SIG-M5 (cell line): Measurements from ENCODE around the gene APOL1.
"Not testable (repeated sequence)": the region's sequence is repeated elsewhere in the genome, so short reads cannot be mapped to it uniquely, and the experiment has no call there.

ENCODE experiments used
- DNase-seq: peaks from one replicate; lab custom pipeline; 2025; lab: John Stamatoyannopoulos, UW

The APOL1 gene

DNA sequence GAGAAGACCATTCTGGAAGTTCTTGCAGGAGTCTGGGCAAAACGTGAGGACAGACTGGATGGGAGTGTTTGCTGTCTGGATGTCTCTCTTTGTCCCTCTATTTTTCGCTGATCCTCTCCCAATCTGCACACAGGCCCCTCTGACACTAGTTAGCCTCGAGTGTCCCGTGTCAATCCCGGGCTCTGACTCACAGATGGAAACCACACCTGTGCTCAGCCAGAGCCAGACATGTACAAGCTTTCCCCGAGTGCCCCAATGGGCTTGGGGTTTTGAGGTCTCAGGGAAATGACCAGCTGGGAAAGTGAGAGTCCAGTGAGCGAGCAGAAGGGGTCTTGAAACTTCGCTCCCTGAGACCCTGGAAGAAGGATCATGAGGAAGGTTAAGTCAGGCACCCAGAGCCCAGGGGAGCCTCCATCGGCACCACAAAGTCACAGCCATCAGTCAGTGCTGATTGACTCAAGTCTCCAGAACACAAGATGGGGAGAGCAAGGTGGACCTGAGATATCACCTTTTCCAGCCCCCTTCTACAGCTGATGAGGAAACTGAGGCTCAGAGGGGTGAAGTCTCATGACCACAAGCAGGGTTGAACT lies 27.5 kb upstream of the APOL1 start:
- no peak for DNase-seq

DNA sequence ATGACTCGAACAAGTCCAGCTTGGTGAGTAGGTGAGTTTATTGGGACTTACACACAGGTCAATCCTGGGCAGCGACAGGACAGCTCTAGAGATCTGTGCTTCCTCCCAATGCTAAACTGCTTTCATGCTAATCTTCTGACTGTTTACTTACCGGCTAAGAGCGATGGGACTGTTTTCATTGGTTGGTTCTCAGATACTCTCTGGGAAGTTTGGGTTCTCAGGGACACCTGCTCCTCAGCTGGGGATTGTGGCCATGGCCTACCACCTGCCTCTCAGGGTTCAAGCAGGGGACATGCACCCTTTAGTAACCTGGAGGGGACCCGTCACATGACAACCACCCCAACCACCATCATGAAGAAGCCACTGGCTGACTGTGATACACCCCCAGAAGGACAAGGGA lies 26.7 kb upstream of the APOL1 start:
- DNase-seq = no peak

DNA sequence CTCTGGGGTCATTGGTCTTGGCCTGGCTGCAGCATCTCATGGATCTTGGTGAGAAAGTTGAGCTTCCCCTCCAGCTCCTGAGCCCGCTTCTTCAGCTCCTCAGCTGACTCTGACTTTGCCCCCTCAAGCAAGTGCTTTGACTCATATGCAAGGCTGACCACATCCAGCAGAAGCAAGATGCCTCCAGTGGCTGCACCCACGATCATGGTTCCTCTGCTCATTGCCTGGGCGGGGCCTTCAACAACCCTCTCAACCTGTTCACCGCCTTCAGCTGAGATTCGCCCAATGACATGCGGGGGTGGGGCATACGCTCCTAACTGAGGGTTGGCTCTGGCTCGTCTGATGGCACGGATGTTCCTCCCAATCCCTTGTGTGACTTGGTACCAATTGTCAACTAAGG lies 25.5 kb upstream of the APOL1 start:
- no peak for DNase-seq

DNA sequence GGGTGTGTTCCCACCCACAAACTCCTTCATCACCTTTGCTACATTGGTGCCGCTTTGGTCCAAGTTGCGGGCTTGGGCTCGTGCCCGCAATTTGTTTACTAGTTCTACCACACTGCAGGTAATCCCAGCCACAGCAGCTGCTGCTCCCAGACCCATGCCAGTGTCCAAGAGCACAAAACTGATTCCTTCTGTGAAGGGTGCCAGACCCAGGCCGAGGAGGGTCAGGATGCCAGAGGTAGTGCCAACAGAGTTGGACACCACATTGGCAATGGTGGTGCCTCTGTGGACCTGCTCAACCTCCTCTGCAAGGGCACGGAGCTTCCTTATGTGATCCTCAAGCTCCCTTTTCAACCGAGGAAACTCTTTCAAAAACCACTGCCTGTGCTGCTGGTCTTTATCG lies 25.1 kb upstream of the APOL1 start:
- no peak for DNase-seq

DNA sequence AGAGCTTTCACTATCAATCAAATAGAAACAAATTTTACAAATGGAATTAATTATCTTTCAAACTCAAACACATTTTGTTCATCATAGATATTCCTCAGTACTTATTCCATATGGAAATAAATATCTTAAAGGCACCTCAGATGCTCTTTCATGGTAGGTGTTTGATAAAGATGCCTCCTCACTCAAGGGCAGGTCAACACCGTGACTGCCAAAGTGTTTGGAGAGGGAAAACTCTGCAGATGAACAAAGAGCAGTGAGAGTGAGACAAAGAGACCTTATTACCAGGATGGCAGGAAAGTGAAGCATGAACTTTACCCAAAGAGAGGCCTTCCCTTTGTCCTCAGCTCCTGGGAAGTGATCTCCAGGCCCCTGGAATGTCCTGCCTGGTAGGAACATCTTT lies 24.6 kb upstream of the APOL1 start:
- not testable (repeated sequence) for DNase-seq

DNA sequence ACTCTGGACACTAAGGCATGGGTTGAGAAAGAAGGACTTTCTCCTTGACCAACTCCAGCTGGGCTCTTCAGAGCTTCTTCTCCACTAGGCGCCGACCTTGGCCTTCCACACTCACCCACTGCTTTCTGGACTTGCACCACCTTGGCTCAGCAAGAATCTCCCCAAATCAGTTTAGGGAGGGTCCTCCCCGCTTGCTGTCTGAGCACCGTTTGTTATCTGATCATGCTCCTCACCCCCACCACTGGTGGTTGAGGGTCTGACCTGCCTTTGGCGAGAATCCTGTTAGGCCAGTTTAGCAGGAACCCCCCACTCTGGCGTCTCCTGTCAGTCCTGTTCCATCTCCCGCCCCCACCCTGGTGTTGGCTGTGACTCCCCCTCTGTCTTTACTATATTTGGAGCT lies 24.0 kb upstream of the APOL1 start:
- no peak for DNase-seq

DNA sequence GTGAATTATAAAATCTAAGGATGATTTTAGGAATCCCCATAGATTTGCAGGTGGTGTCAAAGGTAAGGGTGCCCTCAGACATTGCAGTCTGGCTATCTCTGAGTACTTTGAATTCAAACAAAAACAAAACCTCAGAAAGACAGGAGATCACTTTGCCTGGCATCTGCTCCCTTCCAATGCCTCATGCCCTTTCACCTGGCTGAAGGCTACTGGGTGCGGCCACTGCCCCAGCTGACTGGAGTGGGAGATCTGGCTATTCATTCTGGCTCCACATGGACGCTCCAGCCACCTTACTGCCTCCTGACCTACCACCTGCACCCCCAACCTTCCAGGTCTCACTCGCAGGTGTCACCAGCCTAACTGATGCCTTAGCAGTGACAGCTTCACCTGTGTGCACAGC lies 23.3 kb upstream of the APOL1 start:
- DNase-seq = not testable (repeated sequence)

DNA sequence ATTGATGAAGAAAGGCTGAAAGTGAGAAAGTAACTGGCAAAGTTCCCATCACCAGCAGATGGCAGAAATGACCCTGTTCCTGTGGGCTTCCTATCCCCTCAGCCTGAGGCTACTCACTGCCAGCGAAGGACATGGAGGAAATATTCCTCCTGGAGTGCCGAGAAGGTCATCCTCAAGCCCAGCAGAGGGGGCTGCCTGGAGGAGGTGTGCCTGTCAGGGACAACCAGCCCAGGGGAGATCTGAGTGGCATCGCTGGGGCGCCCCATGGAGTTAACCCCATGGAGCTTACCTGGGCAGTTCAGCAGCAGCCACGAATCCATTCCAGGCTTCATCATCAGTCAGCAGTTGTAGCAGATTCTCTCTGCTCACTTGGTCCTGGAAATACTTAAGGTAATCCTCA lies 21.9 kb upstream of the APOL1 start:
- not testable (repeated sequence) for DNase-seq

DNA sequence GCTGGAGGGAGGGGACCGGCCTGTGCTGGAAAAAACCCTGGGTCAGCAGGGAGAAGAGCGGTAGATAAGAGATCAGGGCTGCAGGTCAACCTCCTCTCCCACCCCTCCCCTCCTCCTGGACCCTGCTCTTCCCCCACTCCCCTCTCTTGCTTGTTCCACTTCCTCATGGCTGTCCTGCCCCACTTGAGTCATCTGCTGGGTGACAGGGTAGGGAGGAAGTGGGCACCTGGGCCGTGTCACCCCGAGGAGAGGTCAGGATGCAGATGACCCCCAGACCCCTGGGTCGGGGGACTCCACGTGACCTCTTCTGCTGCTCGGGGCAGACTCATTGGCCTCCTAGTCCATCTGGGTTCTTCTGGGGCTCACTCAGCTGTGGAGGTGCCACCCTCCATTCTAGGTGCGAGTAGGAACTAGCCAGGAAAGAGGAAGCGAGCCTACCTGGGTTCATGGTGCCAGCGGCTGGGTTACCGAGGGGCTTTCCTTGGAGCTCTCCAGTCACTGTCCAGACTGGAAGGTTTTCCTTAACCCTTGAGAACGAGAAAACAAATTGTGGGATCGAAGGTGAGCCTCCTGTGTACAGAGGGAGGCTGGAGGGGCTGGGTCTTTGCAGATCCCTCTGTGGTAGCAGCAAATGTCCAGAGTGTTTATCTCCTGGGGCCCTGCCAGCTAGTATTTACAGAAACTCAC lies 20.1 kb upstream of the APOL1 start:
- DNase-seq = no peak

DNA sequence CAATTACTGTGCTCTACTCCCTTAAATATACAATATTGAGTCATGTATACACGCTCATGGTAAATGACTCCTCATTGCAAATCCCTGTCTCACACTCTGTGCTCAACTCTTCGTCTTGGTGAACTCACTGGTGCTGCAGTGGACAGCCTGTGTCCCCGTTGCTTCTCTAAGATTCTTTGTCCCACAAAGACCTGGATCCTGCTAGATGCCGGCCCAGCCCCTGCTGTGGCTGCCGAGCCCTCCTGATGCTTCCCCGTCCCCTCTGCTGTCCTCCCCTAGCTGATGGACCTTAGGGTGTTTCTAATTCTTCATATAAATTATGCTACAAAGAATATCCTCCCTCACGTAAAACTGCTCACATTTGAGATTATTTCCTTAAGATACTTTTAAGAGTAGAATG lies 19.1 kb upstream of the APOL1 start:
- DNase-seq = no peak

DNA sequence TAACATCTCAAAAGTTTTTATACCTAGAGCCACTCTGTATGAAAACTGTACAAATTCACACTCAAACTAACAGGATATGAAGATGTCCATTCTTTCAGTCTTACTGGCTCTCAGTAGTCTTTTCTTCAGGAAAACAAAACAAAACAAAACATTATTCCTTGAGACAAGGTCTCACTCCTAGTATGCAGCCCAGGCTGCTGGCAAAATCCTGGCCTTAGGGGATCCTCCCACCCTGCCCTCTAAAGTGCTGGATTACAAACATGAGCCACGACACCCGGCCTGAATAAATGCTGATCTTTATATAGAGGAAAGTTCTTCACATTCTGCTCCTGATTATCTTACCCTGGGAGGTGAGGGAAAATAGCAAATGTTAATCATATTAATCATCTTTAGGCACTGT lies 18.7 kb upstream of the APOL1 start:
- DNase-seq = no peak

DNA sequence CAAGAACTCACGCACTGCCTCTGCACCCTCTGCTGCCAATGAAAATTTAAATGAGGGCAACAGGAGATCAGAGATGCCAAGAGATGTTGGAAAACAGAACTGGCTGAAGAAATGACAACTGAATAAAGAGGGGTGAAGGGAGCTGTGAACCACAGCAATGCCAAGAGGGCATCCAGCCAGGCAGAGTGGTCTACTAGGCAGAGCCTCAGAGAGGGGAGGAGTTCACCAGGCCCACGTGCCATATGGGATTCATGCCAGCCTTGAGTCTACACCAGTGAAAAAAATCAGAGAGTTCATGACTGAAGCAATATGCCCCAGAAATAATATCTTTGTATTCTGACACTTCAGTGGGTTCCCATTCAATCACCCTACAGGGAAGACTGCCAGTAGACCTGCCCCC lies 18.0 kb upstream of the APOL1 start:
- no peak for DNase-seq

DNA sequence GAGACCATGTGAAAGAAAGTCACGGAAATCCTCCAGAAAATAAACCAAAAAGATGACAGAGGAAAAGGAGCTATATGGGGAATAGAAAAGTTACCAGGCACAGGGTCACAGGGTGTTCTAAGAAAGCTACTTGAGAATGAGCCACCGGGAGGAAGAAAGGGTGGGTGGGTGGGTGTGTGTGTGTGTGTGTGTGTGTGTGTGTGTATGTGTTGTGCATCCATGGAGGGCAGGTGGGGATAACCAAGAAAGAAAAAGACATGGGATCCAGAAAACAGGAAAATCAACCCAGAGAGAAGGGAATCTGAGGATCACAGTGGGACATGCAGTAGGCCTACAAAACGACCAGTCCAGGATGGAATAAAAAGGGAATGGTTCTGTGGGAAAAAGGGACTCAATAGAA lies 17.3 kb upstream of the APOL1 start:
- no peak for DNase-seq

DNA sequence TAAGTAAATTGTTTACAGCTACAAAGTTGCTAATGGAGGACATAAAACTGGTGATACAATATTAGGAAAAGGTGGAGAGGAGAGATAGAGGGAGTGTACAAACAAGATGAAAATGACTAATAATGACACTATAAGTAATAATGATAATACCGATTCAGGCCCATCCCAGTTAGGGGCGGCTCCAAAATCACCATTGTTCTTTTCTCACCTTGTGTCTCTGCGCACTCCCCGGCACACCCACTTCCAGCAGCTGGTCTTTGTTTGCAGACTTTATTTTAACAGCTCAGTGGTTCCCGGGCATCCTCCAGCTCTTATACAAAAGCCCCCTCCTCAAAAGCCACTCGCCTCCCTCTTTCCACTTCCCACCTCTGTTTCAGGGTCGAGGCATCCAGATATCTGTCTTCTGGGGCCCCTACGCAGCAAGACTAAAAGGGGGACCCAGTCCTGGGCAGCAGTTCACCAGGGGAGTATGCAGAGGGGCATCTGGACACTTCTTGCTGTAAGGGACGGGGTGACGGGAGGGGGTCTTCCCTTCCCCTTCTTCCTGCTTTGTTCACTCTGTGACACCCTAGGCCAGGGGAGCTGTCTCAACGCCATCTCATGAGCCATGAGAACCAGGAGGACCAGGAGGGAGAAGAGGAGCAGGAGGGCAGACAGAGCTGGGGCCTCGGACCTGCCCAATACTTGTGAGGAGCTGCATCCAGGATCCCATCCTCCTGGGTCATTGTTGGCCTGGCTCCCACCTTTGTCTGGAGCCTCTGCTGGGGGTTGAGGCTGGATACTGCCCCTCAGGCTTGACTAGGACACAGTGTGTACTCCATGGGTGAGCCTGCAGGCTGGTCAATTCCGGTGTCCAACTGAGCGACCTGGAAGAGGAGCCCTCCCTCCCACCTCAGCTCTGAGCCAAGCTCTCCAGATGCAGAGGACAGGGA lies 16.3 kb upstream of the APOL1 start:
- DNase-seq = no peak

DNA sequence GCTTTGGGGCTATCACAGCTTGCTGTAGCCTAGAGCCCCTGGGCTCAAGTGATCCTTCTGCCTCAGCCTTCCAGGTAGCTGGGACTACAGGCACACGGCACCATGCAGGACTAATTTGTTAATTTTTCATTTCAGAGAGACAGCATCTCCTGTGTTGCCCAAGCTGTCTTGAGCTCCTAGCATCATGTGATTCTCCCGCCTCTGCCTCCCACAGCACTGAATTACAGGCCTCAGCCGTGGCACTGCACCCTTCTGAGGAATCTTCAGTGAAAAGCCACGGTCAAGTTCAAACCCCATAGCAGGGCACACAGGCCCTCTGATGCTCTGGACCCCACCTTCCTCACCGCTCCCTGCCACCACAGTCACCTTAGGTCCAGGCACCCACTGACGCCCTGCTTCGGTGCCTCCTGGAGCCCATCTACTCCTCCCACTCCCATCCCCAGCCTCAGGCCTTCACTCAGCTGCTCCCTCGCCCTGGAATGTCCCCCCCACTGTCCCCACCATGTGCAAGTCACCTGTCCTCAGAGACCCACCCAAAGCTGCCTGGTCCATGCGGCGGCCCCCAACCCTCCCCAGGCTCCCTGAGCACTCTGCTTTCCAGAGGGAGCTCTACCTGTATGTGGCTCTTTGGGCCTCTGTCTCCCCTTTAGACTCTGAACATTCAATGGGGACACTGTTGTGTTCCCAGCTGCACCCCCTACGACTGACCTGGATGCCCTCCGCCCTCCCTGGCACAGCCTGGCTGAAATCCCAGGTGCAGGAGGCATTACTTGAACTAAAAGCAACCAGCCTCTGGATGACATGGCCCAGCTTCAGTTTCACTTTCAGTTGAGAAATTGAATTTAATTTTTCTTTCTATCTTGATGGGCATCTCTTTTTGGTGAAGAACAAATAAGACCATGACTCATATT lies 15.2 kb upstream of the APOL1 start:
- DNase-seq = no peak

DNA sequence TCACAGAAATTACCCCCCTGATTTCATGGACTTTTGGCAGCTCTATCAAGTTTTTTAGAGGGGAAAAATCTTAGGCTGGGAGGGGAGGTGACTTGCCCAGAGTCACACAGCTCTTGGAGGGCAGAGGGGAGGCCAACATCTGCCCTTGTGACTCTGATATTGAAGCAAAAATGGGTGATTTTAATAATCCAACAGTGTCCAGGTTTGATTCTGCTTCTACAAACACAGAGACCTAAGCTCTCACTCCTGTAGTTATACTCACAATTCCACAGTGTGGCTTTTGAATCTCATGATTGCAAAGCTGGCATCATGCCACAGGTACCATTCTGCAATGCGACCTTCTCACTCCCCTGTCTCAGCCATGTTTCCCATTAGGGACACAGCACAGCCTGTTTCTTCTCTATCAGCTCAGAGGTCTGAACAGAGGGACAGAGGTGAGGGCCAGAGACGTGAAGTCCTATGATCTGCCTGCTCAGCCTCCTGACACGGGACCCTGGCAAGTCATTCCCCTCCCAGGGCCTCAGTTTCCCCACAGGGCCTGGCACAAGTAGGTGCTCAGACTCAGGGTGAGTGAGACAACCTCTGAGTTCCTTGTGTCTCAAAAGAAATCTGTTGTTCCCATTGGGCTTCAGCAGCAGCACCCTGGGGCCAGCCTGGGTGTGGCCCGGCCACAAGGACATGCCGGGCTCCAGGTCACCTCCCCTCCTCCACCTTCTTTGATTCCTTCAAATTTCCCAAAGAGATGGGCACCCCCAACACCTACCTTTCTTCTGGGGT lies 14.4 kb upstream of the APOL1 start:
- DNase-seq = no peak

DNA sequence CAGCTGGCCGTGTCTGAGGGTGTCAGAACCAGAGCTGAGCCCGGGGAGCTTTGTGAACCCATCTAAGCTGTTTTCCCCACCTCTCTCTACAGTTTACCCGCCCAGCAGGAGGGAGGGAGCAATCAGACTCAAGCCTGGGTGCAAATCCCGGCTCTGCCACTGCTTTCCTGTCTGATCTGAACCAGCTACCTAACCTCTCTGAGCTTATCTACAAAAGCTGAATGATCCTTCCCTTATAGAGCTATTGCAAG lies 13.9 kb upstream of the APOL1 start:
- no peak for DNase-seq

DNA sequence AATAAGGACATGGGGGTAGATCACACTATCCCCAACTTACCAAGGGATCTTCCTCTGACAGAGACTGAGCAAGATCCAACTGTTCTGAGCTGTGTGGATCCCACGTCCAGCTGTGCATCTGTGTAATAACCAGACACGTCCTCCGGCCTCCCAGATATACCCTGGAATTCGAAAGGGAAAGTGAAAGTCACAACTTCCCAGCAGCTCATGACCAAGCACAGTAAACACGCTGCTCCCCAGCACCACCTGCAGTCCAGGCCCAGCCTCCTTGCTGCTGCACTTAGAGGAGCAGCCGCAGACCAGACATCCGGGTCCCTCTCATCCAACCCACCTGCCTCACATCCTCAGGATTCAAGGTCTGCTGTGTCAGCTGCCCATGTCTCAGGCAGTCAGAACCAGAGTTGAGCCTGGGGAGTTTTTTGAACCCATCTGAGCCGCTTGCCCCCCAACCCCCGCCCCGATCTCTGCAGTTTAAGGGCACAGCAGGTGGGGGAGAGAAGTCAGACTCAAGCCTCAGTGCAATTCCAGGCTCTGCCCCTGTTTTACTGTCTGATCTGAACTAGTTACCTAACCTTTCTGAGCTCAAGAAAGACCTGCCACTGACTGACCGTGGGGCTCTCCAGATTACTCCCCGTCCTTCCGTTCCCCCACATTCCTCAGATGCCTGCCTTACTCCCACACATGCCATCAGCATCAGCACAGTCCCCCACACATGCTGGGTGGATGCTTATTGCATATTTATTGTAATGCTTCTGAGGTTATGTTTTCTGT lies 13.3 kb upstream of the APOL1 start, which contains the start of gene APOL2:
TSS of gene APOL2 (minus strand) at position 127 of the 771 bp plus-strand sequence. CDS start 6,365 bp downstream, outside the sequence.
- no peak for DNase-seq

DNA sequence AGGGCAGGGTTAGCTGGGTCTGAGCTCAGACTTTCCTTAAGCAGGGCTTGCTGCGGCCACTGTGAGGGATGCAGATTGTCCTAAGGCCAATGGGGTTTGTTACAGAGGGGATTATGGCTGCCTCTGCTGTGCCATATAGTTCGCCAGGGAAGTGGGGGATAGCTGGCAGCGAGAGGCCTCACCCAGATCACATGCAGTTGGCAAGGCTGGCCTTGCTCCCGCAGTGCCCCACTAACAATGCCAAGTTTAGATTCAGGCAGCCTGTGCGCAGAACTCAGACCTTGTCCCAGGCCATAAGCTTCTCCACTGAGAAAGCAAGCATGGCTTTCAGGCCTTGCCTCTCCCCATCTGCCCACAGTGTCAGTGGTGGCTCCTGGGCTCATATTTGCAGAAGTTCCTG lies 8.9 kb upstream of the APOL1 start:
- no peak for DNase-seq

DNA sequence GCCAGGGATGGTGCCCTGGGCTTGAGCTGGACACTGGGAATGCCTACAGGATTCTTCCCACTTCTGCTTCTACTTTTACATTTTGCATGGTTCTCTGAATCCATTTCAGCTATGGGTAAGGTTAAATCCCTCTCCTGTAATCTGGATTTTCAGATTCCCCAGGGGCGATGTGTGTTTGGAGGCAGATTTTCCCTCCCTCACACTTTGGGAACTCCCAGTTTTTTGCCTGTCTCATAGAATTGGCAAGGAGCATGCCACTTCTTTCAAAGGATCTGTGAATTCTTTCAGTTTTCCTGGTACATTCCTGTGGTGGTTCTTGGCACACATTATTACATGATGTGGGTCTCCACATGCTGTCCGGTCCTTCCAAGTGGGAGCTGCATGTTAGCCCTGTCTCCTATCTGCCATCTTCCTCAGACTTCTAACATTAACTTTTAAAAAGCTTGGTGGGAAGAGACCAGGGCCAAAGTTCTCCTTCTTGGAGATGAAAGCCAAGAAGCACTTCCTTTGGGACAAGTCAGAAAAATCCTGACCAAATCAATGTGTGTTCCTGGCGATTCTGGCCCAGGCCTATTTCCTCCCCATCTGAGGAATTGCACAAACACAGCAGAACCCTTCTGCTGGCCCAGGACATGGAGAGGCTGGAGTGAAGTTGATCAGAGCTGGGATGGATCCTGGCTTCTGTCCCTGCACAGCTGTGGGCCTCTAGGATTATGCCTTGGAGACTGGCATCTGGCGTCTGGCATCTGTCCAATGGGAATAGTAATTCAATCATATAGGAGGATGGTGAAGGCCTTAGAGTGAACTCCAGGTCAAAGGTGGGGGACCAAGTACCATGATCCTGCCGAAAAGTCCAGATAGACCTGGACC lies 8.2 kb upstream of the APOL1 start:
- no peak for DNase-seq
